ENCODE results near the gene SBK2.

Gene SBK2

GRCh38 chr19:55528030-55528803 lies 8.7 kb downstream of the SBK2 start:
- no peak overlapping the region for H3K27ac ChIP-seq
- TF ChIP-seq, protein P1, sequence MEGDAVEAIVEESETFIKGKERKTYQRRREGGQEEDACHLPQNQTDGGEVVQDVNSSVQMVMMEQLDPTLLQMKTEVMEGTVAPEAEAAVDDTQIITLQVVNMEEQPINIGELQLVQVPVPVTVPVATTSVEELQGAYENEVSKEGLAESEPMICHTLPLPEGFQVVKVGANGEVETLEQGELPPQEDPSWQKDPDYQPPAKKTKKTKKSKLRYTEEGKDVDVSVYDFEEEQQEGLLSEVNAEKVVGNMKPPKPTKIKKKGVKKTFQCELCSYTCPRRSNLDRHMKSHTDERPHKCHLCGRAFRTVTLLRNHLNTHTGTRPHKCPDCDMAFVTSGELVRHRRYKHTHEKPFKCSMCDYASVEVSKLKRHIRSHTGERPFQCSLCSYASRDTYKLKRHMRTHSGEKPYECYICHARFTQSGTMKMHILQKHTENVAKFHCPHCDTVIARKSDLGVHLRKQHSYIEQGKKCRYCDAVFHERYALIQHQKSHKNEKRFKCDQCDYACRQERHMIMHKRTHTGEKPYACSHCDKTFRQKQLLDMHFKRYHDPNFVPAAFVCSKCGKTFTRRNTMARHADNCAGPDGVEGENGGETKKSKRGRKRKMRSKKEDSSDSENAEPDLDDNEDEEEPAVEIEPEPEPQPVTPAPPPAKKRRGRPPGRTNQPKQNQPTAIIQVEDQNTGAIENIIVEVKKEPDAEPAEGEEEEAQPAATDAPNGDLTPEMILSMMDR (conservative IDR thresholded peaks at IDR 0.05) = peak; percentile 26; the same call in 1 of the 2 replicates

GRCh38 chr19:55527197-55528029 lies 9.5 kb downstream of the SBK2 start:
- TF ChIP-seq, protein P1 (conservative IDR thresholded peaks at IDR 0.05) = no peak
- H3K27ac ChIP-seq = no peak overlapping the region

GRCh38 chr19:55526216-55527196 lies 10.4 kb downstream of the SBK2 start:
- TF ChIP-seq, protein P1 (conservative IDR thresholded peaks at IDR 0.05) = no peak
- peak overlapping the region; percentile 55 for H3K27ac ChIP-seq

GRCh38 chr19:55525289-55526101 lies 11.4 kb downstream of the SBK2 start:
- TF ChIP-seq, protein P1 (conservative IDR thresholded peaks at IDR 0.05) = no peak
- peak overlapping the region; percentile 55 for H3K27ac ChIP-seq

GRCh38 chr19:55520691-55521292 lies 16.1 kb downstream of the SBK2 start:
- H3K27ac ChIP-seq = no peak overlapping the region
- TF ChIP-seq, protein P1 (conservative IDR thresholded peaks at IDR 0.05) = no peak
